DND-41 (cell line): ENCODE data around the gene PDE4D.

Source experiments
- ATAC-seq: fragments of 200-7000 bp; cut with Tn5 transposase; 3 replicates; pipeline ENCODE4 v1.9.1; 2021; ENCODE audit warnings: low read depth; ENCODE audit not compliant: insufficient read depth
- DNase-seq: peaks from one replicate; pipeline ENCODE4 v3.0.0-alpha.2; 2020
- H2AFZ ChIP-seq: 2 replicates; pipeline ENCODE4 v1.6.0; 2012; ENCODE audit warnings: low read depth, low read length
- H3K27ac ChIP-seq: 2 replicates; pipeline ENCODE4 v1.5.1; 2012; ENCODE audit warnings: low read length, inconsistent platforms
- H3K27me3 ChIP-seq: fragments of 200-600 bp; sonication (generic); 2 replicates; pipeline ENCODE4 v1.6.0; 2012; ENCODE audit warnings: low read length, mild to moderate bottlenecking, inconsistent platforms; ENCODE audit not compliant: insufficient read depth, poor library complexity
- H3K36me3 ChIP-seq: 2 replicates; pipeline ENCODE4 v1.5.1; 2012; ENCODE audit warnings: low read length, inconsistent platforms; ENCODE audit not compliant: insufficient read depth
- H3K4me1 ChIP-seq: 2 replicates; pipeline ENCODE4 v1.5.1; 2012; ENCODE audit warnings: mild to moderate bottlenecking, low read length; ENCODE audit not compliant: insufficient read depth
- H3K4me2 ChIP-seq: 2 replicates; pipeline ENCODE4 v1.6.0; 2012; ENCODE audit warnings: mild to moderate bottlenecking, moderate library complexity, low read length, inconsistent platforms; ENCODE audit not compliant: insufficient read depth
- H3K4me3 ChIP-seq, 2 experiments: fragments of 200-600 bp in 1 of 2; shearing (Covaris generic) in 1 of 2; 2 replicates each; pipeline ENCODE4 v1.5.1; 2012 to 2016; ENCODE audit warnings: inconsistent platforms in 2 of 2, low read length in 2 of 2, mild to moderate bottlenecking in 2 of 2, low read depth in 1 of 2, moderate library complexity in 1 of 2
- H3K79me2 ChIP-seq: 2 replicates; pipeline ENCODE4 v1.6.0; 2012; ENCODE audit warnings: low read length, inconsistent platforms; ENCODE audit not compliant: insufficient read depth
- H3K9ac ChIP-seq: 2 replicates; pipeline ENCODE4 v1.6.0; 2012; ENCODE audit warnings: low read depth, mild to moderate bottlenecking, inconsistent platforms, low read length, moderate library complexity
- H3K9me3 ChIP-seq: 2 replicates; pipeline ENCODE4 v1.5.1; 2012; ENCODE audit warnings: low read length, moderate library complexity, mild to moderate bottlenecking, inconsistent platforms; ENCODE audit not compliant: insufficient read depth, severe bottlenecking
- H4K20me1 ChIP-seq: 2 replicates; pipeline ENCODE4 v1.6.0; 2012; ENCODE audit warnings: low read length; ENCODE audit not compliant: insufficient read depth
- EZH2 ChIP-seq: IDR thresholded peaks from 3 replicates; pipeline ENCODE4 v1.6.1; 2012; ENCODE audit warnings: borderline replicate concordance, low read depth, mild to moderate bottlenecking, moderate library complexity, low read length, inconsistent platforms; ENCODE audit not compliant: severe bottlenecking
- TF ChIP-seq, protein P1 (sequence below): IDR thresholded peaks from 2 replicates; pipeline ENCODE4 v1.5.1; 2012; ENCODE audit warnings: borderline replicate concordance, low read length, moderate library complexity, mild to moderate bottlenecking; ENCODE audit not compliant: poor library complexity, severe bottlenecking; ENCODE audit errors: extremely low read depth

Gene PDE4D

GRCh38 chr5:59837071-59837470, 56.5 kb downstream of the PDE4D start:
- Histone ChIP-seq H3K27ac (no peak overlapping the region), H2AFZ (no peak overlapping the region), H3K36me3 (no peaks in the 10 kb centered on the region), H3K4me1 (no peaks in the 10 kb centered on the region), H3K9ac (no peak overlapping the region), H3K9me3 (no peaks in the 10 kb centered on the region), H4K20me1 (no peaks in the 10 kb centered on the region), H3K4me3 (no peak overlapping the region), H3K79me2 (no peaks in the 10 kb centered on the region), H3K4me2 (no peak overlapping the region), H3K27me3 (no peaks in the 10 kb centered on the region)
- ATAC-seq (no peak), DNase-seq (no peak)
- TF ChIP-seq EZH2: no peak
- TF ChIP-seq, protein P1, sequence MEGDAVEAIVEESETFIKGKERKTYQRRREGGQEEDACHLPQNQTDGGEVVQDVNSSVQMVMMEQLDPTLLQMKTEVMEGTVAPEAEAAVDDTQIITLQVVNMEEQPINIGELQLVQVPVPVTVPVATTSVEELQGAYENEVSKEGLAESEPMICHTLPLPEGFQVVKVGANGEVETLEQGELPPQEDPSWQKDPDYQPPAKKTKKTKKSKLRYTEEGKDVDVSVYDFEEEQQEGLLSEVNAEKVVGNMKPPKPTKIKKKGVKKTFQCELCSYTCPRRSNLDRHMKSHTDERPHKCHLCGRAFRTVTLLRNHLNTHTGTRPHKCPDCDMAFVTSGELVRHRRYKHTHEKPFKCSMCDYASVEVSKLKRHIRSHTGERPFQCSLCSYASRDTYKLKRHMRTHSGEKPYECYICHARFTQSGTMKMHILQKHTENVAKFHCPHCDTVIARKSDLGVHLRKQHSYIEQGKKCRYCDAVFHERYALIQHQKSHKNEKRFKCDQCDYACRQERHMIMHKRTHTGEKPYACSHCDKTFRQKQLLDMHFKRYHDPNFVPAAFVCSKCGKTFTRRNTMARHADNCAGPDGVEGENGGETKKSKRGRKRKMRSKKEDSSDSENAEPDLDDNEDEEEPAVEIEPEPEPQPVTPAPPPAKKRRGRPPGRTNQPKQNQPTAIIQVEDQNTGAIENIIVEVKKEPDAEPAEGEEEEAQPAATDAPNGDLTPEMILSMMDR: no peak

DNA sequence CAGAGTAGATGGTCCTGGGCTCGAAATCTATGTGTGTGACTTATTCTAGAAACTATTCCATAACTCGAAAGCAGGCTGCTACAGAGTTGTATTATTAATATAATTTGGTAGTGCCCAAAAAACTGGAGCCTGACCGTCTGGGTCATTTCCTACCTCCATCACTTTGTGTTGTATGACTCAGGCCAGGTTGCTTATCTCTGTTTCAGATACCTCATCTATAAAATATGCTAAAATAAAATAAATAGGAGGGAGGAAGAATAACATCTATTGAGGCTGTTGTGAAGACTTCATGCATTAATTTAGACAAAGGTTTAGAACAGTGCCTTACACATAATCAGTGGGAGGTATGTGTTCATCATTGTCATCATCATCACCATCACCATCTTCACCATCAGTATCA, 57.7 kb downstream of the PDE4D start:
- ATAC-seq (no peak), DNase-seq (no peak)
- H3K4me2 ChIP-seq: no peak overlapping the region
- H4K20me1 ChIP-seq: no peaks in the 10 kb centered on the region
- no peak overlapping the region for H3K4me3 ChIP-seq
- H3K36me3 ChIP-seq: no peaks in the 10 kb centered on the region
- no peak overlapping the region for H3K9ac ChIP-seq
- no peaks in the 10 kb centered on the region for H3K27me3 ChIP-seq
- H2AFZ ChIP-seq: no peak overlapping the region
- H3K79me2 ChIP-seq: no peaks in the 10 kb centered on the region
- TF ChIP-seq, protein P1: no peak
- TF ChIP-seq EZH2: no peak
- H3K9me3 ChIP-seq: no peaks in the 10 kb centered on the region
- H3K27ac ChIP-seq: no peak overlapping the region
- no peaks in the 10 kb centered on the region for H3K4me1 ChIP-seq

- H3K9ac ChIP-seq: no peak overlapping the region
Measured at GRCh38 chr5:59833448-59833847, 60.1 kb downstream of the PDE4D start.

More at GRCh38 chr5:59833448-59833847, 60.1 kb downstream of the PDE4D start:
- no peak for ATAC-seq
- Histone ChIP-seq H3K79me2 (no peaks in the 10 kb centered on the region), H3K36me3 (no peaks in the 10 kb centered on the region), H3K27me3 (no peaks in the 10 kb centered on the region), H3K9me3 (no peaks in the 10 kb centered on the region), H2AFZ (no peak overlapping the region), H3K4me1 (no peaks in the 10 kb centered on the region), H4K20me1 (no peaks in the 10 kb centered on the region), H3K27ac (no peak overlapping the region), H3K4me3 (no peak overlapping the region), H3K4me2 (no peak overlapping the region)
- no peak for TF ChIP-seq EZH2
- TF ChIP-seq, protein P1: no peak
- DNase-seq: no peak
